DMS 273 treated with DMSO at 0.1 percent for 48 hours (cell line): ENCODE measurements around the gene SPRY4.
"Not testable (repeated sequence)": the region's sequence is repeated elsewhere in the genome, so short reads cannot be mapped to it uniquely, and the experiment has no call there.

Experiments
- DNase-seq: peaks from one replicate; lab custom pipeline; 2025; lab: John Stamatoyannopoulos, UW

The SPRY4 gene

GRCh38 chr5:142314109-142314508 lies 10.7 kb downstream of the SPRY4 start:
- no peak for DNase-seq

- DNase-seq: no peak
Measured at GRCh38 chr5:142313682-142314081, 11.1 kb downstream of the SPRY4 start.

GRCh38 chr5:142313275-142313674 lies 11.5 kb downstream of the SPRY4 start:
- no peak for DNase-seq

DNA sequence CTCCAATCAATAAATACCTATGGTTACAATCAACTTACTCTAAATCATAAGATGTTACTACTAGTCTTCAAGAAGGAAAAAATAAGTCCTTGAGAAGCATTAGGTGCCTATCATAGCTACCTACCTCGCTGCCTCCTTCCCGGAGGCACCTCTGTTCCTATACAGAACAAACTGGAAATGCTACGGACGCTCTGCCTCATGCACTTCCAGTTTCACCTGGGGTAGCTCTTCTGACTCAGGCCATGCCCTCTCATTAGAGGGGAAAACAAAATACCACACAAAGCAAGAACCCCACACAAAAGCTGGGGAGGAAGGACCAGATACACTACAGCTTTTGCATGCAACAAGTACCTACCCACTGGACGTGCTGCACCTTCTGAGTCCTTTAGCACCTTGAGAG lies 12.4 kb downstream of the SPRY4 start:
- no peak for DNase-seq

- DNase-seq: no peak
Measured at GRCh38 chr5:142311725-142312124, 13.1 kb downstream of the SPRY4 start.

DNA sequence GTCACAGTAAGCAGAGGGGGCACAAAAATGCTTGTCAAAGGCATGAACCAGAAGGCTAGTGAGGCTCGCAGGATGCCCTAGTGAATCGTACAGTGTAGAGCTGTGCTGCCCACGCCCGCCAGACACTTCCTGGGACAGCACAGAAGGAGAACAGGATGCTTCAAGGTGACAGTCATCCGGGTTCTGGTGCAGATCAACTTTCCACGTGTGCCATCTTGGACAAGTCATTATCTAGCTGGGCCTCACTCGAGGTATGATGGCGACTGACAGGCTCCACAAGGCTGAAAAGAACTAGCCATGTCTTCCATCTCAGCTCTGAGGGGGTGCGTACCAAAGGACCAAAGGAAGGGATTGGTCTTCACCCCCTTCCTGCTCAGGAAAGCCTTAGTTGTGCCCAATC lies 14.0 kb downstream of the SPRY4 start:
- no peak for DNase-seq

- DNase-seq: no peak
Measured at GRCh38 chr5:142309747-142310318, 15.0 kb downstream of the SPRY4 start.

GRCh38 chr5:142308358-142308757 lies 16.5 kb downstream of the SPRY4 start:
- DNase-seq: no peak

DNA sequence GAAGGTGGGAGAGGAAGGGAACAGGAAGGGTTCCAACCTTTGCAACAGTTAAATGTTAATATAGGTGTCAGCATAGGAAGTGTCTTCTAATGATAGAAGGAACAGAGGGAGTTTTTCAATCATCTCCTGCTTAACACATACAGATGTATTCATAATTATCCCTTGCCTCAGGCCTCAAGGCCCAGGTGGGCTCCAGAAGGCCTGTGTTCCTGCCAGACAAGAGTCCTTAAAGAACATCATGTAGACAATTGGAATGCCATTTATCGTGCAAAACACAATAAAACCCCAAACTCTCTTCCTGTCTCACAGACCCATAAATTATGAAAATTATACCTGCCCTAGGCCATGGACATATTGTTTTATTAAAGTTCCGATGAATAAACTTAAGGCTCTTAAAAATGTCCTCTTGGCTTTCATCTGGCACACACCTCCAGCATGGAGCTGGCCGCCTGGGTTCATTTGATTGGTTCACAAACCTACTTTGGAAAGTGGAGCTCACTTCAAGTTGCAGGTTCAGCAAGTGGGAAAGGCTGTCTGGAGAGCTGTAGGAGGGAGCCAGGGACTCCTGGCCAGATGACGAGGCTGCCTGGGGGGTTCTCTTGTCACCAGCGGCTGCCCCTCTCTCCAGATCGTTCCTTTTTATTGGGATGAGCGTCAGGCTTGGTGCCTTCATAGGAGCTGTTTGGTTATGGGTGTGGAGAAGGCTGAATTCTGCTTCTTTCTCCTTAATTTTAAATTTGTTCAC lies 17.5 kb downstream of the SPRY4 start:
- no peak for DNase-seq

- DNase-seq: no peak
Measured at GRCh38 chr5:142306077-142306502, 18.7 kb downstream of the SPRY4 start.

DNA sequence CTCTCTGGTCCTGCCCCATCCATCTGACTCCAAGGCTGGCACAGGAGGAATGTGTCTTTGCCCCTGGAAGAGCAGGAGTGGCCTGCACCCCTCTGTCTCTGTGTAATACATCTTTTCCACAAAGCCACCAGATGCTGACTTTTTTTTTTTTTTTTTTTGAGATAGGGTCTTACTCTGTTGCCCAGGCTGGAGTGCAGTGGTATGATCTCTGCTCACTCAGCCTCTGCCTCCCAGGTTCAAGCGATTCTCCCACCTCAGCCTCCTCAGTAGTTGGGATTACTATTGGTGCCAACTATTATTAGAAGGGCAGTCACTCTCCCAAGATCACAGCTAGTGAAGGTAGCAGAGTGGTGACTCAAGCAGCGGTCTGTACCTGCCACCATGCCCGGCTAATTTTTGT lies 19.6 kb downstream of the SPRY4 start:
- DNase-seq: no peak

DNA sequence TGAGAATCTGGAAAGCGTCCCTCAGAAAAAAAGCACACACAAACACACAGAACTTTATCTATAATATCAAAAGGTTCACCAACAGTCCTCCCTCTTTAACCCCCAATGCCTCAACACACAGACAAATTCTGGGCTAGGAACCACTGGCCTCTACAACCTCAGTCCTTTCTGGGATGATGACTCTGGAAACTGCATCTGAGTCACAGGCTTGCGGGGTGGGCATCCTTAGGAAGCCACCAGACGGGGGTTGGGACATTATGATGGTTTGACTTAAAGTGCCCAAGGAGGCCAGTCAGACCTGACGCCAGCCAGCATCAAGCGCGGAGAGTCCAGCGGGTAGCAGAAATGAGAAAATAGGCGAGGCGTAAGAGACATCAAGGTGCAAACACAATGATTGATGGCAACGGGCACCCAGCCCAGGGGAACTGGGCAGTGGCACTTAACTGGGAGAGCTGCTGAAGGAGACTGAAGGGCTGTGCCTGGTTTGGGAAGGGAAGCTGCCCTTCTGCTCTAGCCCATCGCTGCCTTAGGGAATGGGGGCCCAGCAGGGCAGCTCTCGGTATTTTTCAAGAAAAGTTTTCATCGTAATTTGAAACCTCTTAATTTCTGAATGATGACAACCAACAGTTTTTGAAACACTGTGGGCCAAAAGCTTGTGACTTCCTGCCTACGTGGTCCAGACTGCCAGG lies 20.7 kb downstream of the SPRY4 start:
- DNase-seq: no peak

DNA sequence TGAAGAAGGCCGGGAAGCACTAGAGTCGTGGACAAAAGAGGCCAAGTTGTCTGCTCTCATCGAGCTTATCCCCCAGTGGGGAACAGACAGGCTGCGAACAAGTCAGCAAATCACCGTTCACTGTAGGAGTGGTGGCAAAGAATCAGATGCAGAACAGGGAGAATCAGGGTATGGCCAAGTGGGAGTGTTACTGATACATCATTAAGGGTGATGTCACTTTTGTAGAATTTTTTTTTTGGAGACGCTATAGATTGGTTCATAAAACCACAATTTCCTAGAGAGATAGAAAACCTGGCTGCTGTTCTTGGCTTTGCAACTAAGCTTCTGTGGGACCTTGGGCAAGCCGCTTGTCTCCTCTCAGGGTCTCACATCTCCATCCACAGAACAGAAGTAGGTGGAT lies 21.3 kb downstream of the SPRY4 start:
- no peak for DNase-seq

DNA sequence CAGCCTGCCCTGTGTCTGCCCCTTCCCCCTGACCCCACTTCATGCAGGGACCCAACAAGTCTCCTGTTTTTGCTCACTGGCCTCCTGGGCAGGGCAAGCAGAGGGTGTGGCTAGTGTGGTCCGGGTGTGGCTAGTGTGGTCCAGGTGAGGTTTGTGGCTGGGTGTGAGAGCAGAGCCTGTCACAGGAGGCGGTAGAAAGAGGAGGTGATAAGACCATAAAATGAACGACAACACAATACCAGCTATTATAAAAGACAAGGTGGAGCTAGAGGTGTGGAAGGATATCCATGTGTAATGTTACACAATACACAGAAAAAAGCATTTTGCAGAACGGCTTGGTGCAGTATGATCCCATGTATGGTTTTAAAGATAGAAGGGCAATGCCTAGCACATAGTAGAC lies 23.3 kb downstream of the SPRY4 start:
- no peak for DNase-seq

DNA sequence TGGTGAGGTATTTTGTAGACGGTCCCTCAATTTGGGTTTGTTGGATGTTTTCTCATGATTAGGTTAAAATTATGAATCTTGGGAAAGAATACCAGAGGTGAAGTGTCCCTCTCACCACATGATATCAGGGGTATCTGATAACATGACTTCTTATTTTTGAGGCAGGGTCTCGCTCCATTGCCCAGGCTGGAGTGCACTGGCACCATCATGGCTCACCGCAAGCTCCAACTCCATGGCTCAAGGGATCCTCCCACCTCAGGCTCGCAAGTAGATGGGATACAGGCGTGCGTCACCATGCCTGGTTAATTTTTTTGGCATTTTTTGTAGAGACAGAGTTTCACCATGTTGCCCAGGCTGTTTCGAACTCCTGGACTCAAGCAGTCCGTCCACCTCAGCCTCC lies 24.1 kb downstream of the SPRY4 start:
- no peak for DNase-seq

- DNase-seq: no peak
Measured at GRCh38 chr5:142298789-142299188, 26.0 kb downstream of the SPRY4 start.

GRCh38 chr5:142297786-142298185 lies 27.0 kb downstream of the SPRY4 start:
- not testable (repeated sequence) for DNase-seq

DNA sequence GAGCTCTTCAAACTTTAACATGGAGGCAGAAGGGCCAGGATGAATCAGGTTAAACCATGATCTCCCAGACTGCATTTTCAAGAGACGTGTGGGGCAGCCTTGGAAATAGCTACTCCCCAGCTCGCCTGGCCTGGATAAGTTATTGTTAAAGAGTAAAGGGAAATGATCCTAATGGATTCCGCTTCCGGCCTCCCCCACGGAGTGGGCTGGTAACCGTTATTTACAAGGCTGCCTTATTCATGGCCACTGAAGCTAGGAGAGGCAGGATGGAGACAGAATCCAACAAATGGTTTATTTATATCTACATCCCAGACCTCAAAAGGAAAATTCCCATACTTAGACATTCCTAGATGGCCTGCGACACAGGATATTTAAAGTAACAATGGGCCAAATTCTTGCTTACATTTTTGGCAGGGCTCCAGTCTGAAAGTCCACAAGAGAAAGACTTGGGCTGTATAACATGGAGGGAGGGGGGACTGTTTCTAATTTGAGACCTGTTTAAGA lies 27.9 kb downstream of the SPRY4 start:
- DNase-seq: no peak

GRCh38 chr5:142295960-142296860 lies 28.6 kb downstream of the SPRY4 start:
- no peak for DNase-seq

- DNase-seq: no peak
Measured at GRCh38 chr5:142295084-142295758, 29.6 kb downstream of the SPRY4 start.

GRCh38 chr5:142293486-142293885 lies 31.3 kb downstream of the SPRY4 start:
- DNase-seq: no peak

GRCh38 chr5:142292808-142293207 lies 32.0 kb downstream of the SPRY4 start:
- no peak for DNase-seq
